ENCODE measurements around the gene BARD1.
"Not testable (repeated sequence)": the region's sequence is repeated elsewhere in the genome, so short reads cannot be mapped to it uniquely, and the experiment has no call there.

BARD1 gene

GRCh38 chr2:214765180-214765579 is 44.3 kb downstream of the BARD1 start:
- DNase-seq (ENCODE audit: low spot score) = no peak

DNA sequence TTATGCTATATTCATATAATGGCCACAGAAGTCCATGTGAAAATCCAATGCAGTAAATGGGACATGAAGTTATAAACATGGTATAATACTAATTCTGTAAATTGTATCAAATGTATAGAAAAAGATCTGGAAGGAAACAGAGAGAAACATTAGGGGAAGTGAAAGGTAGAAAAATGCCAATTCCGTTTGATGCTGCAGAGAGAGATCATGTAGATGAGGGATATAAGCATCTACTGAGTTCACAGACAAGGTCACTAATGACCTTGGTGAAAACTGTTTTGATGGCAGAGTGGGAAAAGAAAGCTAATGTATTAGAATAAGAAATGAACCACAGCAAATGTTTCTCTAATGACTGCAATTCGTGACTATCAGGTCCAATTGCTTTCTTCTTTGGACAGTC is 56.0 kb downstream of the BARD1 start:
- DNase-seq (ENCODE audit: low spot score) = no peak

GRCh38 chr2:214750529-214750928 is 59.0 kb downstream of the BARD1 start:
- DNase-seq (ENCODE audit: low spot score) = no peak

DNA sequence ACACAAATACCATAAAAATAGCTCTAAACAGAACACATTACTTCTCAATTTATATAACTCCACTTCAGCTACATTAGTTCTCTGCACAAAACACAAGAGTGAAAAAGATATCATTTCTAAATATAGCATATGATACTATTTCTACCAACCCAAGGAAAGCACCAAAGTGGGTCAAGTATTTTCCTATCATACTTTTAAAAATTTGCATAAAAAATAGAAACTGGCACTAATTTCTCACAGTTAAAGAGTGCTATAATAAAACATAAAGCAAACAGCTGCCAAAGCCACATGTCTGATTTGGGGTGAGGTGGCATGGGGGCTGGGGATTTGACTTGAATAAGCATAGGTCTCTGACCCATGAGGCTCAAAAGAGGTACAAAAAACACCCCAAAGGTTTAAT is 61.5 kb downstream of the BARD1 start:
- DNase-seq (ENCODE audit: low spot score) = no peak

GRCh38 chr2:214742119-214742518 is 67.4 kb downstream of the BARD1 start:
- DNase-seq (ENCODE audit: low spot score) = no peak

DNA sequence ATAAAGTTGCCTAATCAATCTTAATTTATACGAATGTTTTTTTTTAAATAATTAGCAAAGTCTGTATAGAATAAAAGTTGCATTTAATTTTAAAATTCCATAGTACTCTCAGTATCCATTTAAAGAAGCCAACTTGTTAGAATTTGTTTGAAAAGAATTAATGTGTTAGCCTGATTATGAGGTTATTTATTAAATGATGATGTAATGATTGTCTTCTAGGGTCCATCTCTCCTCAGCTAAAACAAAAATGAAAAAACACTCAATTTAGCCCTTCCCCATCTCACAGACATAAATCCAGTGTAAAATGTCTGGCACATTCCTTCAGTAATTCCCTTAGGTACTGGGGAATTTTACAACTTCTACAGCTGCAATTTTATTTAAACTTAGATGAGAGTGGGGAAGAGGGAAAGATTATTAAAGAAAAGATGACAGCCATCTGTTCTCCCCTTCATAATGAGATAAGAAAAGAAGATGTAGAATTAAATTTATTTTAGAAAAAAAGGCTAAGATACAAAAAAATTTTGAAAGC is 68.6 kb downstream of the BARD1 start:
- DNase-seq (ENCODE audit: low spot score) = no peak

DNA sequence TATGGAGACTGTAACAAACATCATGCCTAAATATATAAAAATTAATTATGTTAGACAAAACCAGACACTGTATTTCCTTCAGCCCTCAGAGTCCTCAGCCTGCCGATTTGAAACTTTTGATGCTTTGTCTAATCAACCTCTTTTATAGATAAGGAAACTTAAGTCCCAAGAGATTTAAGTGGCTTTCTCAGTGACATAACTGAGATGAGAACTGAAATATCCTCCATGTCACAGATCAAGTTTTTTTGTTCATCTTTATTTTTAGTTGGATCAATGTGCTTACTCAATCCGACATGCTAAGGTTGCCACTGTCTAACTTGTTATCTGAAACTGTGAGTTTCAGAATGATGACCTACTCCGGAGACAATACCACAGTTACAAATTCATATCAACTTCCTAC is 72.3 kb downstream of the BARD1 start:
- DNase-seq (ENCODE audit: low spot score) = no peak

DNA sequence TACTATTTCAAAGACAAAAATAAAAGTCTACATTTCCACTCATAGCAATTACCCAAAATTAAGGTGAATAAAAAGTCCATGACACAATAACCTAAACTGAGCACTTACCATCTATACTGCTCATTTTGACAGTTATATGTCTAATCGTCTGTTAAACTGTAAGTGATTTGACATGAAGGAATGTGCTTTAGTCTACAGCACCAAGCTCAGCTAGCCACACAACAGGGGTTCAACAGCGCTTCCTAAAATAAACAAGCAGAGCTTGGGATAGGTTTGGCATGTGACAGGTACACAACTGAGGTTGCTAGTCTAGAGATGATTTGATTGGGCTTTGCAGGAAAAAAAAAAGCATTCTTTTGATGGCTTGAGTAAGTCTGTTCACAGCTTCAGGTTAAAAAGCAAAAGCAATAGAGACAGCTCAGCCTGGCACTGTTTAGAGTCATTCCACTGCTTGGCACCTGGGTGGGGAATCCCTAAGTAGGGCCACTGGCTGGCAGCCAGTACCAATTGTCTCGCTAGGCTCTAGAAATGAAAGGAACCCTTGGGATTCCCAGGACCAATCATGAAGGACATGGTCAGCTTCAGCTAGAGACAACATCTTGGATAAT is 78.6 kb downstream of the BARD1 start:
- no peak for DNase-seq (ENCODE audit: low spot score)

GRCh38 chr2:214730248-214730647 is 79.2 kb downstream of the BARD1 start:
- DNase-seq (ENCODE audit: low spot score) = no peak

DNA sequence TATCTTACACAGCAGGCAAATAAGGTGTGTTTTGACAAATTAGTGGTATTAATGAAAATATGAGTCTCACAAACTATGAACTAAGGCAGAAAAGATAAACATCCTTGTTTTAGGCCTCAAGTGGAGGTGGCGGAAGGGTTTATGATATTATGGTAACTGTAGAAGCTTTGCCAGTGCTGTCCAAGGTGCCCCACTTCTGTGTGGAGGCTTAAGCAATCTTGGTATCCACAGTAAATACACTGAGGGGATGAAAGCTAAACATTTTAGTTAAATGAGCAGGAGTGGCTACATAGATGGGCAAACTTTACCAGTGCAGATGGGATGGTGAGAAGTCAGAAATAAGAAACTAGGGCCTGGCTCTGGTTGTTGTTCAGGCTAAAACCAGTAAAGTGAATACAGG is 84.7 kb downstream of the BARD1 start:
- no peak for DNase-seq (ENCODE audit: low spot score)

DNA sequence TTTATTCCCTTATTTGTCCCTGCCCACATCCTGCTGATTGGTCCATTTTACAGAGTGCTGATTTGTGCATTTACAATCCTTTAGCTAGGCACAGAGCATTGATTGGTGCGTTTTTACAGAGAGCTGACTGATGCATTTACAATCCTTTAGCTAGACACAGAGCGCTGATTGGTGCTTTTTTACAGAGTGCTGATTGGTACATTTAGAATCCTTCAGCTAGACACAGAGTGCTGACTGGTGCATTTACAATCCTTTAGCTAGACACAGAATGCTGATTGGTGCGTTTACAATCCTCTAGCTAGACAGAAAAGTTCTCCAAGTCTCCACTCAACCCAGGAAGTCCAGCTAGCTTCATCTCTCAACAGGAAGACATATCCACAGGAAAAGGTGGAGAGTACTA is 91.6 kb downstream of the BARD1 start:
- not testable (repeated sequence) for DNase-seq (ENCODE audit: low spot score)

DNA sequence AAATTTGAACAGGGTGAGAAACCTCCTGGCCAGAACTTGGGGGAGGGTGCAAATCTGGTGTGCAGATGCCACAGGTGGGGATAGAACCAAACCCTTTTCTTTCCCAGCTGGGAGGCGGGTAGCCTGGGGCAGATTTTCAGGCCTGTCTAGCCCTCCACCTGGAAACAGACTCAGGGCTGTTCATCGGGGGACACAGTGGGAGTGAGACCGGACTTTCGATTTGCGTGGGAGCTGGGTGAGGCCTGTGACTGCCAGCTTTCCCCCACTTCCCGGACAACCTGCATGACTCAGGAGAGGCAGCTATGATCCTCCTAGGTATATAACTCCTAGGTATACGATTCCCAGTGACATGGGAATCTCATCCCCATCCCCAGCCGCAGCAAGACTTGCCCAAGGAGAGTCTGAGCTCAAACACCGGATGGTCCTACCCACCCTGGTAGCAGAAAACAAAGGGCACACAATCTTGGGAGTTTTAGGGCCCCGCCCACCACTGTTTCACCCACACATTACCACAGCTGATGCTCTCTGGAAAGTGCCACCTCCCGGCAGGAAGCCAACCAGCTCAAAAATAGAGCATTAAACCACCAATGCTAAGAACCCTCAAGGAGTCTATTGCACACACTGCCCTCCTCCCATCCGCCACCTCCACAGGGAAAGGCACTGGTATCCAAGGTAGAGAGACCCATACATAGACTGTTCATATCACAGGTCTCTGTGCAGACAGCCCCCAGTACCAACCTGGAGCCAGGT is 92.5 kb downstream of the BARD1 start:
- no peak for DNase-seq (ENCODE audit: low spot score)

DNA sequence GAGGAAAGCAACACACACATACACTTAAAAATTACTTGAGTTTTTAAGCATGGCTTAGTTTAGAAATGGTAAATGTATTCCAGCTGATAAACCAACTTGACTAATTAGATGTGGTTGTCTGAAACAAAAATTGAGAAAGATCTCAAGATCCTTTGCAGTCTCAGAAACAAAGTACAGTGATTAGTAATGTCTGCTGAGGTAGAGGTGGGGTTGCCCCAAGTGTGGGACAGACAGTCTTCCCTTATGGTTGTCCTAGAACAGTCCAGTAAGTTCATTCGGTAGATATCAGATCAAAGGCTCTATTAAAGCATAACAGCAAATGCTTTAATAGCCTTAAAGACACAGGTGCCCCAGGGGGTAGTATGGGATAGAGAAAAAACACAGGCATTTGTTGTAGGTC is 94.5 kb downstream of the BARD1 start:
- no peak for DNase-seq (ENCODE audit: low spot score)

DNA sequence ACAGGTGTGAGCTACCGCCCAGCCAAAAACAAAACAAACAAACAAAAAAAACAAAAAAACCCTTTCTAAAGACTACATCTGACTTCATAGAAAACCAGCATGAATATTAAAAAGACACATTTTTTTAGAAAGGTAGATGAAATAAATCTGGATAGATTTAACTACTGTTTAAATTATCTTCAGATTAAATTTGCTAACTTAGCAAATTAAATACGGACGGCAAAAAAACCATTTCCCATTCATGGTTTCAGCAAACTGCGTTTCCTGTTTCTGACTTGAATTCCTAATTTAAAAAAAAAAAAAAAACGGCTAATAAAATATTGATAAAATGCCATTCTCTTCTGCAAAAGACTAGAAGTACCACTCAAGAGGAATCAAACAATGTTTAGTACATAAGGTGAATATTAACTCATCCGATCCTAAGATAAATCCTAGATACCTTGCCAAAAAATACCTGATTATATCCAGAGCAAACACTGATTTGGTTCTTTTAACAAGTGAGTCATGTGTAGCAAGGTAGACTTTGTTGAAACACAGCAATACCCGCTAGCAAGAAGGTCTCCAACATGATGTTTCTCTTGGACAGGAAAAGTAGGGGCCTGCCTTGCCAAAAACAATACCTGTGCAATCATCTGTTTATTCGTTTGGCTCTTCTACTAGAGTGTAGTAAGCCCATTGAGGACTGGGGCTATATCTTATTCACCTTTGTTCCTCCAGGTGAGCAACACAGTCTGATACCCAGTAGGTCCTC is 96.2 kb downstream of the BARD1 start:
- no peak for DNase-seq (ENCODE audit: low spot score)

DNA sequence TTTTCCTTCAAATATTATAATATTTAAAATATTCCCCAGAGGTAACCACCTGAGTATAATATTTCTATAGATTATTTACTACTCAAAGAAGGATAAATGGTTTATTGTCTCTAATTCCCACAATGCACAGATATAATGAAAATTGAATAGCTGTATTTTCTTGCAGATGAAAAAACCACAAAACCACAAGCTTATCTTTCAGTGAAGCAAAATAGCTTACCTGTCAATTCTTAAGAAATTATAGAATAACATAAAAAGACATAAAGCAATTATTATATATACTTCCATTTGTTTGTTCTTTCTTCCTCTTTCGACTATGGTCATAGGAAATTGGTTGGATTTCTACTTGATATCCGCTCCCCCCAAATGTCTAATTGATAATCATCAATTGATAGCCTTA is 98.8 kb downstream of the BARD1 start:
- no peak for DNase-seq (ENCODE audit: low spot score)

DNA sequence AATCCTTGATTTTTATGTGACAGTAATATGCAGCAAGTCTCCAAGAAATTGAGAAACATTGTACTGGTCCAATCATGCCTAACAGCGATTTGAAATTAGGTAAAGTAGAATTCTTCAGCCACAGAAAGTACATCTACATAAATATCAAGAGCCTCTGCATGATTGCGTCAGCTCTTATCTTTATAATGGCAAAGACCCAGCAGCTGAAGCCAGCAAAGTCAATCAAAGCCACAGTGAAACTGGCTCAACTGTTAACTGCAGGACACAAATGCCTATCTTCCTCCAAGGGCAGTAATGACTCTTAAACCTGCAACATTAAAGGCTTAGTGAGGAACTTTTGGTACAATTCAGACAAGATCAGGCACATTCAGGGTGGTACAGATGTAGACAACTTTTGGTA is 102.5 kb downstream of the BARD1 start:
- no peak for DNase-seq (ENCODE audit: low spot score)

- DNase-seq (ENCODE audit: low spot score) = no peak
These were observed 110.2 kb downstream of the BARD1 start for GRCh38 chr2:214699236-214699635.

- no peak for DNase-seq (ENCODE audit: low spot score)
These were observed 112.8 kb downstream of the BARD1 start for GRCh38 chr2:214696681-214697080.

DNA sequence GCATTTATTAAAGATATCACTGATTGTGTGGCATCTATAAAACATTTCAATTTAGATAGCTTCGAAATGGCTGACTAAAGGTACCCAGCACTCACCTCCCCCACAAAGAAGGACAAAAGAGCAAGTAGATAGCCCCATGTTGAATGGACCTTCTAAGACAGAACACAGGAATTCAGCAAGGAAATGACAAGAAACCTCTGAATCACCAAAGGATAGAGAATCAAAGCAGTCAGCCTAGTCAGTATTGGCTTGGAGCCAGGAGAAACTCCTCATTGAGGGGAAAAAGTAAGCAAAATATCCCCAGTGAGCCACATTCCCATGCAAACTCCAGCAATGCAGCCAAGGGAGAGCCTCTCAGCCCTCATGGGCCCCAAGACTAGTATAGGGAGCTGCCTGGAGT is 113.7 kb downstream of the BARD1 start:
- DNase-seq (ENCODE audit: low spot score) = no peak

DNA sequence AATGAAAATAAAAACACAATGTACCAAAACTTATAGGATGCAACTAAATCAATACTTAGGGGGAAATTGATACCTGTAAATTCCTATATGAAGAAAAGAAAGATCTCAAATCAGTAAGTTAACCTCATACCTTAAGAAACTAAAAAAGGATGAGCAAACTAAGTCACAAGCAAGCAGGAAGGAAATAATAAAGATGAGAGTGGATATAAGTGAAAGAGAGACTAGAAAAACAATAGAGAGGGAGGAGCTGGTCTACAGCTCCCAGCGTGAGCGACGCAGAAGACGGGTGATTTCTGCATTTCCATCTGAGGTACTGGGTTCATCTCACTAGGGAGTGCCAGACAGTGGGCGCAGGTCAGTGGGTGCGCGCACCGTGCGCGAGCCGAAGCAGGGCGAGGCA is 125.9 kb downstream of the BARD1 start:
- not testable (repeated sequence) for DNase-seq (ENCODE audit: low spot score)

DNA sequence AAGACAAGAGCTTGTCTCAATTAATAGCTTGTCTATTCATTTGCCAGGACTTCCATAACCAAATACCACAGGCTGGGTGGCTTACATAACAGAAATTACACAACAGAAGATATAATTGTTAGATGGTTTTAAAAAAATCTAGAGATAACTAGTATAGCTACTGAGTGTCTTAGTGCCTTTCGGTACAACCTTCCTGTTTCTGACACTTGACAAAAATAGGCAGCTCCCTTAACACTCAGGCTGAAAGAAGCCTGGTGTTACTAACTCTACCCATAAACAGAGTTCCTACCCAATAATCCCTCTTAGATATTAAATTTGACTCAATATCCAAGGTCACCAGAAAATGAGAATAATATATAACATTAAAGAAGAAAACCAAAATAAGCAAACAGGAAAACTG is 129.7 kb downstream of the BARD1 start:
- DNase-seq (ENCODE audit: low spot score) = no peak

DNA sequence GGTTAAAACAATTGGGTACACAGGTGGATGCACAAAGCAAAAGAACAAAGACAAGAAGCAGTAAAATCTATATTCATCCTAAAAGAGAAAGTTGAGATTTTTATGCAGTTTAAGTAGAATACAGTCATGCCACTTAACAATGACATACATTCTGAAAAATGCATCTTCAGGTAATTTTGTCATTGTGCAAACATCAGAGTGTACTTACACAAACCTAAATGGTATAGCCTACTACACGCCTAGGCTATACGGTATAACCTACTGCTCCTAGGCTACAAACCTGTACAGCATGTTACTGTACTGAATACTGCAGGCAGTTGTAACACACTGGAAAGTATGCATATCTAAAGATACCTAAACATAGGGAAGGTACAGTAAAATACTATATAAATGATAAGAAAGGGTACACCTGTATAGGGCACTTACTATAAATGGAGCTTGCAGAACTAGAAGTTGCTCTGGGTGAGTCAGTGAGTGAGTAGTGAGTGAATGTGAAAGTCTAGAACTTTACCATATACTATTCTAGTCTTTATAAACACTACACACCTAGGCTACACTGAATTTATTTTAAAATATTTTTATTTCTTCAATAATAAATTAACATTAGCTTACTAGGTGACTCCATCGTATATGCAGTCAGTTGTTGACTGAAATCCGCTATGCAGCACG is 132.9 kb downstream of the BARD1 start:
- no peak for DNase-seq (ENCODE audit: low spot score)
